Endodermal cell (in vitro differentiated cells): Measurements from ENCODE around the gene ZNF619. TPM values are rescaled to one million over a fixed set of nuclear protein-coding genes. Genes with fewer than 3 reads are reported as not detected.

Experiments used
- DNase-seq: peaks from one replicate; pipeline ENCODE4 v3.0.0-alpha.2; 2017
- H3K27ac ChIP-seq: 2 replicates; pipeline ENCODE4 v1.5.1; 2013; ENCODE audit warnings: mild to moderate bottlenecking, low read depth, low read length, moderate library complexity
- H3K27me3 ChIP-seq: 2 replicates; pipeline ENCODE4 v1.6.1; 2013; ENCODE audit warnings: mild to moderate bottlenecking, low read length, moderate library complexity; ENCODE audit not compliant: insufficient read depth, control insufficient read depth, poor library complexity, severe bottlenecking
- H3K36me3 ChIP-seq: 2 replicates; pipeline ENCODE4 v1.7.0; 2013; ENCODE audit warnings: mild to moderate bottlenecking, low read length, moderate library complexity; ENCODE audit not compliant: control insufficient read depth, insufficient read depth
- H3K4me1 ChIP-seq: one replicate; pipeline ENCODE4 v1.7.0; 2013; ENCODE audit warnings: low read length; ENCODE audit not compliant: control insufficient read depth, insufficient read depth
- H3K4me3 ChIP-seq: 2 replicates; pipeline ENCODE4 v1.5.1; 2013; ENCODE audit warnings: mild to moderate bottlenecking, low read length, moderate library complexity
- H3K9ac ChIP-seq: 2 replicates; pipeline ENCODE4 v1.6.1; 2013; ENCODE audit warnings: mild to moderate bottlenecking, low read length, moderate library complexity; ENCODE audit not compliant: poor library complexity, severe bottlenecking; ENCODE audit errors: extremely low read depth
- H3K9me3 ChIP-seq: 2 replicates; pipeline ENCODE4 v1.6.1; 2013; ENCODE audit warnings: mild to moderate bottlenecking, low read length, moderate library complexity; ENCODE audit not compliant: control insufficient read depth
- H3K27ac Mint-ChIP-seq: 2 replicates; pipeline ENCODE4 v1.8.0; 2020; ENCODE audit warnings: mixed read lengths
- H3K27me3 Mint-ChIP-seq: 2 replicates; pipeline ENCODE4 v1.8.0; 2021; ENCODE audit warnings: mild to moderate bottlenecking, mixed read lengths; ENCODE audit not compliant: insufficient read depth
- H3K36me3 Mint-ChIP-seq: 2 replicates; pipeline ENCODE4 v1.8.0; 2020; ENCODE audit warnings: low read depth, mixed read lengths
- H3K4me1 Mint-ChIP-seq: 2 replicates; pipeline ENCODE4 v1.8.0; 2020; ENCODE audit warnings: mixed read lengths
- H3K4me3 Mint-ChIP-seq: 2 replicates; pipeline ENCODE4 v1.8.0; 2020; ENCODE audit warnings: mild to moderate bottlenecking, moderate library complexity, mixed read lengths
- H3K9me3 Mint-ChIP-seq: 2 replicates; pipeline ENCODE4 v1.8.0; 2020; ENCODE audit warnings: mild to moderate bottlenecking, mixed read lengths
- WGBS, 2 experiments: methylation state at CpG; one replicate each; pipeline versions ENCODE4 v1.1.5 to v1.1.7; 2013; ENCODE audit warnings: missing lambda C conversion rate in 2 of 2, mixed read lengths in 1 of 2; ENCODE audit not compliant: insufficient coverage in 1 of 2, insufficient read length in 1 of 2; 5-methylcytosine and 5-hydroxymethylcytosine counted together
- total RNA-seq, 2 donors: library from RNA; stranded (reverse); fragmentation: NEBNext Ultra II Directional in 1 of 2; extraction: Animal tissue kit (Norgen Biotek cat#: 25700) in 1 of 2; gene quantifications; 2 replicates in 1 of 2; 3 replicates in 1 of 2; pipeline ENCODE4 v1.2.1, GENCODE V29; 2021
- TF ChIP-seq, protein P1 (sequence below): fragments of 200-600 bp; sonication (generic); conservative IDR thresholded peaks from 2 replicates; pipeline ENCODE4 v1.5.0; 2021; ENCODE audit warnings: antibody characterized with exemption, mild to moderate bottlenecking

ZNF619 gene
- total RNA-seq, 2 donors from 2014 or later: 6.9 to 13.7 TPM

DNA sequence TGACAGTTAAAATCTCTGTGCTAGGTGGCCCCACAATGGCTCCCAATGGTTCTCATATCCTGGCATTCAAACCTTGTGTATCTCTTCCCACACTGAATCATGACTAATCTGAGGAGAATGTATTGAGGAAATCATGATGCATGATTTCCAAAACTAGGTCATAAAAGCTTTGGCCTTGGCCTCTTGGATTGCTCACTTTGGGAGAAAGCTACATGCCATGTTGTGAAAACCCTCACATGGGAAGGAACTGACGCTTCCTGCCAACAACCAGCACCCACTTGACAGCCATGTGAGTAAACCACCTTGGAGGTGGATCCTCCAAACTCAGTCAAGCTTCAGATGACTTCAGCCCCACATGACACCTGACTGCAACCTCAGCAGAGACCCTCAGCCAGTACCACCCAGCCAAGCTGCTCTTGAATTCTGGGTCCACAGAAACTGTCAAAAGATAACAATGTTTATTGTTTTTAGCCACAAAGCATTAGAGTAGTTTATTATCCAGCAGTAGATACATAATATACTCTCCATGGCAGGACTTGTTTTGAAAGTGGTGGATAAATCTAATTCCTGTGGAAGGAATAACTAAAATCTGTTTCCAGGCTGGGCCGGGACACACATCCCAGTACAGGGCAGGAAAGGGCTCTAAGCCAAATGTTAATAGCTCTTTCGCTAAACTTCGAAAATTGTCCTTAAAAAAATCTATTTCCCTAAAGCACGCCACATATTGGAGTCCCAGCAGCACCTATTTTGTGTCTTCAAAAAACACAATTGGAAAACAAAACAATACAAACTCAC is 27.9 kb downstream of the ZNF619 start:
- Mint-ChIP-seq H3K27me3 (peaks cover 3% of the 10 kb centered on the region), H3K27ac (no peak overlapping the region), H3K4me3 (peak overlapping the region; percentile 98), H3K9me3 (peaks cover 6% of the 10 kb centered on the region), H3K36me3 (peaks cover 28% of the 10 kb centered on the region), H3K4me1 (peaks cover 4% of the 10 kb centered on the region)
- WGBS, 2 experiments: 89 to 94% methylated on average over 4 to 5 of the region's 5 CpGs
- no peak for DNase-seq
- Histone ChIP-seq H3K4me1 (no peaks in the 10 kb centered on the region), H3K9me3 (peaks cover 5% of the 10 kb centered on the region), H3K27me3 (no peaks in the 10 kb centered on the region), H3K36me3 (peaks cover 18% of the 10 kb centered on the region), H3K27ac (no peak overlapping the region), H3K4me3 (peak overlapping the region; percentile 90), H3K9ac (no peak overlapping the region)
- TF ChIP-seq, protein P1, sequence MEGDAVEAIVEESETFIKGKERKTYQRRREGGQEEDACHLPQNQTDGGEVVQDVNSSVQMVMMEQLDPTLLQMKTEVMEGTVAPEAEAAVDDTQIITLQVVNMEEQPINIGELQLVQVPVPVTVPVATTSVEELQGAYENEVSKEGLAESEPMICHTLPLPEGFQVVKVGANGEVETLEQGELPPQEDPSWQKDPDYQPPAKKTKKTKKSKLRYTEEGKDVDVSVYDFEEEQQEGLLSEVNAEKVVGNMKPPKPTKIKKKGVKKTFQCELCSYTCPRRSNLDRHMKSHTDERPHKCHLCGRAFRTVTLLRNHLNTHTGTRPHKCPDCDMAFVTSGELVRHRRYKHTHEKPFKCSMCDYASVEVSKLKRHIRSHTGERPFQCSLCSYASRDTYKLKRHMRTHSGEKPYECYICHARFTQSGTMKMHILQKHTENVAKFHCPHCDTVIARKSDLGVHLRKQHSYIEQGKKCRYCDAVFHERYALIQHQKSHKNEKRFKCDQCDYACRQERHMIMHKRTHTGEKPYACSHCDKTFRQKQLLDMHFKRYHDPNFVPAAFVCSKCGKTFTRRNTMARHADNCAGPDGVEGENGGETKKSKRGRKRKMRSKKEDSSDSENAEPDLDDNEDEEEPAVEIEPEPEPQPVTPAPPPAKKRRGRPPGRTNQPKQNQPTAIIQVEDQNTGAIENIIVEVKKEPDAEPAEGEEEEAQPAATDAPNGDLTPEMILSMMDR: no peak

DNA sequence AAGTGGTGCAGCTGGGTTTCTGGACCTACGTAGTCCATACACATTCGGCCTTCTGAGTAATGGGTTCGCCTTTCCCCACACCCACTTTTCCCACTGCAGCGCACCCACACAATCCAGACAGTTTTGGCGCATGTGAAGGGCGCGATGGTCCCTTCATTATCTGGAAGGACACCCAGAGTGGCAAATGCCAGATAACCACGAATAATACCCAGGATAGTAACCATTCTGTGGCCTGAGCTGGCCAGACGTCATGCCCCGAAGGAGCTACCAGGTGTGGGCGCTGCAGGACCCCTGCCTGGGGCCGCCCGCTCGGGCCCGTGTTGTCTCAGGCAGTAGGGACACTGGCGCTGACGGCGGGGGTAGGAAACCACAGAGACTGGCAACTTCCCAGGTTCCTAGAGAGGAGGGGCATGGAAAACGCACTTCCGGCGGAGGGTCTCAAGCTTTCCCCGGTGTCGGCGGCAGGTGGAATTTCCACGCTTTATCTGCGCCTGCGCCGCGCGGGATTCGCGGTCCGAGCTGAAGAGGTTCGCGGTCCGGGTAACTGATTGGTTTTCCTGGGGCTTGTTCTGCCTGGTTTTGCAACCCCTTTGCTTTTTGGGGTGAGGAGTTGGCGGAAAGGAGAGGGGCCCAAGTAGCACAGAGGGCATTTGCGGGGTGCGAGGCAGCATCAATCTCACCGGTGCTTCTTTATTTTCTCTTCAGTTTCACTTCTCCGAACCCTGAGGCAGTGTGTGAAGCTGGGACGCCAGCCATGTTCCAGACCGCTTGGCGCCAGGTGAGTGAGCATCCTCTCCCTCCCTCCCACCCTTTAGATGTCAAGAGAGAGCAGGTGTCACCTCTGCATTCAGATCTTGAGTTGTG is 28.9 kb downstream of the ZNF619 start, which contains the start of gene ZNF620:
Gene ZNF620, plus strand, starts transcription at position 441 of the 864 bp plus-strand sequence. Its CDS starts 314 bp downstream, at position 755.
- Mint-ChIP-seq H3K27me3 (peaks cover 3% of the 10 kb centered on the region), H3K27ac (peak within 1 kb of the TSS; percentile 98), H3K36me3 (peaks cover 38% of the 10 kb centered on the region), H3K9me3 (peaks cover 8% of the 10 kb centered on the region), H3K4me3 (peak within 1 kb of the TSS; percentile 98), H3K4me1 (peaks cover 4% of the 10 kb centered on the region)
- H3K27me3 ChIP-seq: no peaks in the 10 kb centered on the region
- peak within 1 kb of the TSS; percentile 90 for H3K4me3 ChIP-seq
- no peak within 1 kb of the TSS for H3K27ac ChIP-seq
- H3K36me3 ChIP-seq: peaks cover 23% of the 10 kb centered on the region
- H3K9me3 ChIP-seq: peaks cover 5% of the 10 kb centered on the region
- 11 to 22% methylated on average over 18 to 44 of the region's 44 CpGs for WGBS, 2 experiments
- DNase-seq: peak; percentile 96
- no peaks in the 10 kb centered on the region for H3K4me1 ChIP-seq
- H3K9ac ChIP-seq: peak within 1 kb of the TSS; percentile 41
- TF ChIP-seq, protein P1: peak; percentile 68

DNA sequence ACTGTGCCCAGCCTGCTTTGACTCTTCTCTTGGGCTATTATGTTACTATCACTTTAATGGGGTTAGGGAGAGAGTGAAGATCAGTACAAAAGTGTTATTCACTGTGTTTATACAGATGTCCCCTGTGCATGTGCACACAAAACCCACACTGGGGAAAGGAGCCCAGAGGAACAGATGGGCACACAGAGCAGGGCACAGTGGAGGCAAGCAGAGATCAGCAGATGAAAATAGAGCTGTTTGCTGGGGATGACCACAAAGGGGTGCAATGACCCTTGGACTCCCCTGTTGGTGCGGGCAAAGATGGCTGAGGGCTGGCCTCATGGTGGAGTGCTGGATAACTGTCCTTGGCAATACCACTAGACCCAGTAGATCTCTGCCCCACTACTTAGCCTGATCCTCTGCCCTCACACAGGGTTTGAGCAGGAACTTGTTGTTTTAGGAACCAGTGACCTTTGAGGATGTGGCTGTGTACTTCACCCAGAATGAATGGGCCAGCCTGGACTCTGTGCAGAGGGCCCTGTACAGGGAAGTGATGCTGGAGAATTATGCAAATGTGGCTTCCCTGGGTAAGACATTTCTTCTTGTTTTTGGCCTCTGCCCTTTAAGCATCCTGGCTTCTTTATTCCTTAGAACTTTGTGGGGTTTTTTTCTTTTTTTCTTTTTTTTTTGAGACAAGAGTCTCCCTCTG is 34.3 kb downstream of the ZNF619 start:
- H3K4me3 Mint-ChIP-seq: no peak overlapping the region
- H3K27ac Mint-ChIP-seq: no peak overlapping the region
- no peak for DNase-seq
- peaks cover 4% of the 10 kb centered on the region for H3K4me1 Mint-ChIP-seq
- H3K4me3 ChIP-seq: no peak overlapping the region
- TF ChIP-seq, protein P1: no peak
- H3K9me3 ChIP-seq: peaks cover 5% of the 10 kb centered on the region
- H3K36me3 ChIP-seq: peaks cover 32% of the 10 kb centered on the region
- no peaks in the 10 kb centered on the region for H3K27me3 ChIP-seq
- H3K4me1 ChIP-seq: no peaks in the 10 kb centered on the region
- H3K9me3 Mint-ChIP-seq: peaks cover 8% of the 10 kb centered on the region
- peaks cover 69% of the 10 kb centered on the region for H3K36me3 Mint-ChIP-seq
- no peak overlapping the region for H3K9ac ChIP-seq
- no peaks in the 10 kb centered on the region for H3K27me3 Mint-ChIP-seq
- H3K27ac ChIP-seq: no peak overlapping the region
- 100% methylated on average over 1 of the region's 1 CpG; no CpG with 5 or more reads in 1 of the 2 experiments for WGBS, 2 experiments
